Measurements from ENCODE around the gene TBC1D8. TPM values are rescaled to one million over a fixed set of nuclear protein-coding genes. Genes with fewer than 3 reads are reported as not detected.

TBC1D8 gene
- total and polyA plus RNA-seq, 2 of the 8 experiments (the other 6 are each of a cell fraction or from before 2014, with no cell fraction given) = 20.8 to 21.8 TPM

DNA sequence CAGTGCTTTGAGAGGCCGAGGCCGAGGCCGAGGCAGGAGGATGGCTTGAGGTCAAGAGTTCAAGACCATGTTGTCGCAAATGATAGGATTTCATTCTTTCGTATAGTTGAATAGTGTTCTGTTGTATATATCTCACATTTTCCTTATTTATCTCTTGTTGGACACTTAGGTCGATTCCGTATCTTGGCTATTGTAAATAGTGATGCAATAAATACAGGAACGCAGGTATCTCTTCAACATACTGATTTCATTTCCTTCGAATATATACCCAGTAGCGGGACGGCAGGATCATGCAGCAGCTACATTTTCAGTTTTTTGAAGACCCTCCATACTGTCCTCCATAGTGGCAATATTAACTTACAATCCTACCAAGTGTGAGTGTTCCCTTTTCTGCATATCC lies 4.1 kb downstream of the TBC1D8 start (continued):
- TF ChIP-seq, protein P1, sequence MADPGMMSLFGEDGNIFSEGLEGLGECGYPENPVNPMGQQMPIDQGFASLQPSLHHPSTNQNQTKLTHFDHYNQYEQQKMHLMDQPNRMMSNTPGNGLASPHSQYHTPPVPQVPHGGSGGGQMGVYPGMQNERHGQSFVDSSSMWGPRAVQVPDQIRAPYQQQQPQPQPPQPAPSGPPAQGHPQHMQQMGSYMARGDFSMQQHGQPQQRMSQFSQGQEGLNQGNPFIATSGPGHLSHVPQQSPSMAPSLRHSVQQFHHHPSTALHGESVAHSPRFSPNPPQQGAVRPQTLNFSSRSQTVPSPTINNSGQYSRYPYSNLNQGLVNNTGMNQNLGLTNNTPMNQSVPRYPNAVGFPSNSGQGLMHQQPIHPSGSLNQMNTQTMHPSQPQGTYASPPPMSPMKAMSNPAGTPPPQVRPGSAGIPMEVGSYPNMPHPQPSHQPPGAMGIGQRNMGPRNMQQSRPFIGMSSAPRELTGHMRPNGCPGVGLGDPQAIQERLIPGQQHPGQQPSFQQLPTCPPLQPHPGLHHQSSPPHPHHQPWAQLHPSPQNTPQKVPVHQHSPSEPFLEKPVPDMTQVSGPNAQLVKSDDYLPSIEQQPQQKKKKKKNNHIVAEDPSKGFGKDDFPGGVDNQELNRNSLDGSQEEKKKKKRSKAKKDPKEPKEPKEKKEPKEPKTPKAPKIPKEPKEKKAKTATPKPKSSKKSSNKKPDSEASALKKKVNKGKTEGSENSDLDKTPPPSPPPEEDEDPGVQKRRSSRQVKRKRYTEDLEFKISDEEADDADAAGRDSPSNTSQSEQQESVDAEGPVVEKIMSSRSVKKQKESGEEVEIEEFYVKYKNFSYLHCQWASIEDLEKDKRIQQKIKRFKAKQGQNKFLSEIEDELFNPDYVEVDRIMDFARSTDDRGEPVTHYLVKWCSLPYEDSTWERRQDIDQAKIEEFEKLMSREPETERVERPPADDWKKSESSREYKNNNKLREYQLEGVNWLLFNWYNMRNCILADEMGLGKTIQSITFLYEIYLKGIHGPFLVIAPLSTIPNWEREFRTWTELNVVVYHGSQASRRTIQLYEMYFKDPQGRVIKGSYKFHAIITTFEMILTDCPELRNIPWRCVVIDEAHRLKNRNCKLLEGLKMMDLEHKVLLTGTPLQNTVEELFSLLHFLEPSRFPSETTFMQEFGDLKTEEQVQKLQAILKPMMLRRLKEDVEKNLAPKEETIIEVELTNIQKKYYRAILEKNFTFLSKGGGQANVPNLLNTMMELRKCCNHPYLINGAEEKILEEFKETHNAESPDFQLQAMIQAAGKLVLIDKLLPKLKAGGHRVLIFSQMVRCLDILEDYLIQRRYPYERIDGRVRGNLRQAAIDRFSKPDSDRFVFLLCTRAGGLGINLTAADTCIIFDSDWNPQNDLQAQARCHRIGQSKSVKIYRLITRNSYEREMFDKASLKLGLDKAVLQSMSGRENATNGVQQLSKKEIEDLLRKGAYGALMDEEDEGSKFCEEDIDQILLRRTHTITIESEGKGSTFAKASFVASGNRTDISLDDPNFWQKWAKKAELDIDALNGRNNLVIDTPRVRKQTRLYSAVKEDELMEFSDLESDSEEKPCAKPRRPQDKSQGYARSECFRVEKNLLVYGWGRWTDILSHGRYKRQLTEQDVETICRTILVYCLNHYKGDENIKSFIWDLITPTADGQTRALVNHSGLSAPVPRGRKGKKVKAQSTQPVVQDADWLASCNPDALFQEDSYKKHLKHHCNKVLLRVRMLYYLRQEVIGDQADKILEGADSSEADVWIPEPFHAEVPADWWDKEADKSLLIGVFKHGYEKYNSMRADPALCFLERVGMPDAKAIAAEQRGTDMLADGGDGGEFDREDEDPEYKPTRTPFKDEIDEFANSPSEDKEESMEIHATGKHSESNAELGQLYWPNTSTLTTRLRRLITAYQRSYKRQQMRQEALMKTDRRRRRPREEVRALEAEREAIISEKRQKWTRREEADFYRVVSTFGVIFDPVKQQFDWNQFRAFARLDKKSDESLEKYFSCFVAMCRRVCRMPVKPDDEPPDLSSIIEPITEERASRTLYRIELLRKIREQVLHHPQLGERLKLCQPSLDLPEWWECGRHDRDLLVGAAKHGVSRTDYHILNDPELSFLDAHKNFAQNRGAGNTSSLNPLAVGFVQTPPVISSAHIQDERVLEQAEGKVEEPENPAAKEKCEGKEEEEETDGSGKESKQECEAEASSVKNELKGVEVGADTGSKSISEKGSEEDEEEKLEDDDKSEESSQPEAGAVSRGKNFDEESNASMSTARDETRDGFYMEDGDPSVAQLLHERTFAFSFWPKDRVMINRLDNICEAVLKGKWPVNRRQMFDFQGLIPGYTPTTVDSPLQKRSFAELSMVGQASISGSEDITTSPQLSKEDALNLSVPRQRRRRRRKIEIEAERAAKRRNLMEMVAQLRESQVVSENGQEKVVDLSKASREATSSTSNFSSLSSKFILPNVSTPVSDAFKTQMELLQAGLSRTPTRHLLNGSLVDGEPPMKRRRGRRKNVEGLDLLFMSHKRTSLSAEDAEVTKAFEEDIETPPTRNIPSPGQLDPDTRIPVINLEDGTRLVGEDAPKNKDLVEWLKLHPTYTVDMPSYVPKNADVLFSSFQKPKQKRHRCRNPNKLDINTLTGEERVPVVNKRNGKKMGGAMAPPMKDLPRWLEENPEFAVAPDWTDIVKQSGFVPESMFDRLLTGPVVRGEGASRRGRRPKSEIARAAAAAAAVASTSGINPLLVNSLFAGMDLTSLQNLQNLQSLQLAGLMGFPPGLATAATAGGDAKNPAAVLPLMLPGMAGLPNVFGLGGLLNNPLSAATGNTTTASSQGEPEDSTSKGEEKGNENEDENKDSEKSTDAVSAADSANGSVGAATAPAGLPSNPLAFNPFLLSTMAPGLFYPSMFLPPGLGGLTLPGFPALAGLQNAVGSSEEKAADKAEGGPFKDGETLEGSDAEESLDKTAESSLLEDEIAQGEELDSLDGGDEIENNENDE (IDR thresholded peaks at IDR 0.05; ENCODE audit: insufficient replicate concordance, low read length) = no peak
- TF ChIP-seq SIN3A (conservative IDR thresholded peaks at IDR 0.05 in 1 of 2, IDR thresholded peaks at IDR 0.05 in 1 of 2; ENCODE audit: low read depth in 1 of 2, low read length in 2 of 2) = no peak
- TF ChIP-seq, protein P2, sequence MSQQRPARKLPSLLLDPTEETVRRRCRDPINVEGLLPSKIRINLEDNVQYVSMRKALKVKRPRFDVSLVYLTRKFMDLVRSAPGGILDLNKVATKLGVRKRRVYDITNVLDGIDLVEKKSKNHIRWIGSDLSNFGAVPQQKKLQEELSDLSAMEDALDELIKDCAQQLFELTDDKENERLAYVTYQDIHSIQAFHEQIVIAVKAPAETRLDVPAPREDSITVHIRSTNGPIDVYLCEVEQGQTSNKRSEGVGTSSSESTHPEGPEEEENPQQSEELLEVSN (IDR thresholded peaks at IDR 0.05) = no peak
